GM23338 (cell line): ENCODE results near the gene AOC2. TPM values are rescaled to one million over a fixed set of nuclear protein-coding genes. Genes with fewer than 3 reads are reported as not detected.

Experiments
- ATAC-seq: fragments of 200-7000 bp; cut with Tn5 transposase; 3 replicates; pipeline ENCODE4 v1.9.1; 2020
- DNase-seq: peaks from one replicate; pipeline ENCODE4 v3.0.0-alpha.2; 2015; ENCODE audit warnings: low spot score
- H2AFZ ChIP-seq: fragments of 200-600 bp; sonication (generic); 2 replicates; pipeline ENCODE4 v1.8.0; 2016; ENCODE audit warnings: antibody characterized with exemption, mild to moderate bottlenecking, moderate library complexity
- H3F3A ChIP-seq: fragments of 200-600 bp; sonication (generic); replicated peaks from 2 replicates; pipeline ENCODE4 v1.8.0; 2017; ENCODE audit warnings: antibody characterized with exemption, mixed run types, low read depth
- H3K27ac ChIP-seq: fragments of 200-600 bp; sonication (generic); 2 replicates; pipeline ENCODE4 v1.6.1; 2016; ENCODE audit warnings: low read depth
- H3K27me3 ChIP-seq: fragments of 200-600 bp; sonication (generic); 2 replicates; pipeline ENCODE4 v1.8.0; 2016; ENCODE audit warnings: mild to moderate bottlenecking, mixed run types, moderate library complexity; ENCODE audit not compliant: insufficient read depth
- H3K36me3 ChIP-seq: fragments of 200-600 bp; sonication (generic); 2 replicates; pipeline ENCODE4 v1.8.0; 2016; ENCODE audit warnings: mild to moderate bottlenecking; ENCODE audit not compliant: insufficient read depth
- H3K4me1 ChIP-seq: fragments of 200-600 bp; sonication (generic); 2 replicates; pipeline ENCODE4 v1.8.0; 2016; ENCODE audit warnings: mild to moderate bottlenecking, moderate library complexity; ENCODE audit not compliant: insufficient read depth
- H3K4me2 ChIP-seq: fragments of 200-600 bp; sonication (generic); 2 replicates; pipeline ENCODE4 v1.7.1; 2017; ENCODE audit warnings: mixed run types
- H3K4me3 ChIP-seq: fragments of 200-600 bp; sonication (generic); 2 replicates; pipeline ENCODE4 v1.6.1; 2016; ENCODE audit warnings: mixed run types
- H3K79me2 ChIP-seq: fragments of 200-600 bp; sonication (generic); replicated peaks from 2 replicates; pipeline ENCODE4 v1.8.0; 2017; ENCODE audit warnings: mild to moderate bottlenecking; ENCODE audit not compliant: insufficient read depth
- H3K9me2 ChIP-seq: fragments of 200-600 bp; sonication (generic); 2 replicates; pipeline ENCODE4 v1.8.0; 2017; ENCODE audit not compliant: insufficient read depth
- H4K20me1 ChIP-seq: fragments of 200-600 bp; sonication (generic); replicated peaks from 2 replicates; pipeline ENCODE4 v1.8.0; 2017; ENCODE audit warnings: mild to moderate bottlenecking; ENCODE audit not compliant: insufficient read depth
- H3K27ac Mint-ChIP-seq: 2 replicates; pipeline ENCODE4 v1.8.0; 2020; ENCODE audit warnings: inconsistent platforms, mild to moderate bottlenecking, moderate library complexity, mixed read lengths
- H3K27me3 Mint-ChIP-seq: 3 replicates; pipeline ENCODE4 v1.8.0; 2022; ENCODE audit warnings: low read depth, mild to moderate bottlenecking, moderate library complexity, mixed read lengths, inconsistent platforms; ENCODE audit not compliant: insufficient read depth, poor library complexity
- H3K36me3 Mint-ChIP-seq: 3 replicates; pipeline ENCODE4 v1.8.0; 2021; ENCODE audit warnings: low read depth, mild to moderate bottlenecking, inconsistent platforms, moderate library complexity, mixed read lengths
- H3K4me1 Mint-ChIP-seq: 3 replicates; pipeline ENCODE4 v1.8.0; 2020; ENCODE audit warnings: mild to moderate bottlenecking, inconsistent platforms, mixed read lengths
- H3K4me3 Mint-ChIP-seq: 3 replicates; pipeline ENCODE4 v1.8.0; 2021; ENCODE audit warnings: moderate library complexity, mild to moderate bottlenecking, inconsistent platforms, mixed read lengths
- H3K9me3 Mint-ChIP-seq: 3 replicates; pipeline ENCODE4 v1.8.0; 2020; ENCODE audit warnings: moderate library complexity, mild to moderate bottlenecking, inconsistent platforms, mixed read lengths
- EZH2phosphoT487 ChIP-seq: fragments of 200-600 bp; sonication (generic); IDR thresholded peaks from one replicate; pipeline ENCODE4 v1.8.1; 2018; ENCODE audit warnings: antibody characterized with exemption; ENCODE audit not compliant: unreplicated experiment
- JUNB ChIP-seq: IDR thresholded peaks from one replicate; pipeline ENCODE4 v1.6.1; 2016; ENCODE audit warnings: antibody characterized with exemption; ENCODE audit not compliant: unreplicated experiment
- NANOG ChIP-seq: IDR thresholded peaks from 2 replicates; pipeline ENCODE4 v1.6.1; 2016; ENCODE audit warnings: antibody characterized with exemption, borderline replicate concordance
- POLR2AphosphoS5 ChIP-seq: IDR thresholded peaks from 2 replicates; pipeline ENCODE4 v1.6.1; 2016; ENCODE audit warnings: antibody characterized with exemption, low read depth
- ZNF331 ChIP-seq: fragments of 250-450 bp; sonication (Bioruptor Pico); IDR thresholded peaks from 2 replicates; pipeline ENCODE4 v1.5.0; 2020; ENCODE audit warnings: low read depth, mild to moderate bottlenecking, moderate library complexity
- polyA plus RNA-seq: library from polyadenylated mRNA; unstranded; fragments of >200 nt; fragmentation: Nextera tagmentation; extraction: Ambion mirVana; gene quantifications from 2 replicates; pipeline ENCODE4 v1.2.1, GENCODE V29; 2016
- total RNA-seq: library from RNA; depleted of rRNA; stranded (reverse); fragments of >200 nt; shearing (Covaris generic); gene quantifications from 2 replicates; pipeline ENCODE4 v1.2.3, GENCODE V29; 2014
- TF ChIP-seq, protein P1 (sequence below): IDR thresholded peaks from one replicate; pipeline ENCODE4 v1.6.1; 2018; ENCODE audit warnings: antibody characterized with exemption; ENCODE audit not compliant: unreplicated experiment
- TF ChIP-seq, protein P2 (sequence below): fragments of 250-450 bp; sonication (Bioruptor Pico); IDR thresholded peaks from 2 replicates; pipeline ENCODE4 v1.5.0; 2020; ENCODE audit warnings: mild to moderate bottlenecking, moderate library complexity
- TF ChIP-seq, protein P3 (sequence below), 2 experiments: fragments of 200-600 bp in 1 of 2; sonication (generic) in 1 of 2; conservative IDR thresholded peaks; 2 replicates each; pipeline versions ENCODE4 v1.5.1 to v1.6.1; 2016 to 2017; ENCODE audit warnings: antibody characterized with exemption in 2 of 2, low read depth in 2 of 2, mild to moderate bottlenecking in 2 of 2, moderate library complexity in 1 of 2

AOC2 gene
- total and polyA plus RNA-seq, 2 experiments from 2014 or later = 2.0 to 5.8 TPM

DNA sequence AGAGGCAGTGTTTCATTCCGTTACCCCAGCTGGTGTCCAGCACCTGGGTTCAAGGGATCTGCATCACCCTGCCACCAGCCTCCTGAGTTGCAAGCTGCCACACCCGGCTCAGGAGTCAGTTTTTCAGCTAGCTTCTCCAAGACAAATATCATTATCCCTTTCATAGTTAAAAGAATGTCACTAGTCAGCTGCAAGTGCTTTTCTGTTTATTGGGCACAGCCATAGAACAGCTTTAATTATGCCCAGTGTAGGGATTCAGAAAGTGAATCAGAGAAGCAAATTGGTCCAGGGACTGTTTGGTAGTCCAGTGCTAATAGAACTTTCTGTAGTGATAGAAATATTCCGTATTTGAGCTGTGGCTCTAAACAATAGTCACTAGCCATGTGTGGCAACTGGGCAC is 3.7 kb downstream of the AOC2 start:
- Mint-ChIP-seq H3K36me3 (peaks cover 32% of the 10 kb centered on the region), H3K27ac (no peak overlapping the region), H3K27me3 (peaks cover 4% of the 10 kb centered on the region), H3K9me3 (no peaks in the 10 kb centered on the region; the same call in 2 of the 3 replicates), H3K4me3 (no peak overlapping the region), H3K4me1 (peaks cover 5% of the 10 kb centered on the region; the same call in 2 of the 3 replicates)
- Histone ChIP-seq H3K27ac (no peak overlapping the region), H3K4me3 (no peak overlapping the region), H3K79me2 (no peaks in the 10 kb centered on the region), H3K27me3 (no peaks in the 10 kb centered on the region), H3K4me2 (no peak overlapping the region), H3K4me1 (no peaks in the 10 kb centered on the region), H3K9me2 (no peaks in the 10 kb centered on the region), H3F3A (0 out of 2 replicates have a peak, but pooled peaks cover 5% of the 10 kb centered on the region), H3K36me3 (peaks cover 14% of the 10 kb centered on the region), H4K20me1 (peaks cover 7% of the 10 kb centered on the region; the same call in 1 of the 2 replicates), H2AFZ (no peak overlapping the region)
- DNase-seq (no peak), ATAC-seq (no peak)
- TF ChIP-seq NANOG (no peak), JUNB (no peak), EZH2phosphoT487 (no peak), ZNF331 (no peak), POLR2AphosphoS5 (no peak)
- TF ChIP-seq, protein P1, sequence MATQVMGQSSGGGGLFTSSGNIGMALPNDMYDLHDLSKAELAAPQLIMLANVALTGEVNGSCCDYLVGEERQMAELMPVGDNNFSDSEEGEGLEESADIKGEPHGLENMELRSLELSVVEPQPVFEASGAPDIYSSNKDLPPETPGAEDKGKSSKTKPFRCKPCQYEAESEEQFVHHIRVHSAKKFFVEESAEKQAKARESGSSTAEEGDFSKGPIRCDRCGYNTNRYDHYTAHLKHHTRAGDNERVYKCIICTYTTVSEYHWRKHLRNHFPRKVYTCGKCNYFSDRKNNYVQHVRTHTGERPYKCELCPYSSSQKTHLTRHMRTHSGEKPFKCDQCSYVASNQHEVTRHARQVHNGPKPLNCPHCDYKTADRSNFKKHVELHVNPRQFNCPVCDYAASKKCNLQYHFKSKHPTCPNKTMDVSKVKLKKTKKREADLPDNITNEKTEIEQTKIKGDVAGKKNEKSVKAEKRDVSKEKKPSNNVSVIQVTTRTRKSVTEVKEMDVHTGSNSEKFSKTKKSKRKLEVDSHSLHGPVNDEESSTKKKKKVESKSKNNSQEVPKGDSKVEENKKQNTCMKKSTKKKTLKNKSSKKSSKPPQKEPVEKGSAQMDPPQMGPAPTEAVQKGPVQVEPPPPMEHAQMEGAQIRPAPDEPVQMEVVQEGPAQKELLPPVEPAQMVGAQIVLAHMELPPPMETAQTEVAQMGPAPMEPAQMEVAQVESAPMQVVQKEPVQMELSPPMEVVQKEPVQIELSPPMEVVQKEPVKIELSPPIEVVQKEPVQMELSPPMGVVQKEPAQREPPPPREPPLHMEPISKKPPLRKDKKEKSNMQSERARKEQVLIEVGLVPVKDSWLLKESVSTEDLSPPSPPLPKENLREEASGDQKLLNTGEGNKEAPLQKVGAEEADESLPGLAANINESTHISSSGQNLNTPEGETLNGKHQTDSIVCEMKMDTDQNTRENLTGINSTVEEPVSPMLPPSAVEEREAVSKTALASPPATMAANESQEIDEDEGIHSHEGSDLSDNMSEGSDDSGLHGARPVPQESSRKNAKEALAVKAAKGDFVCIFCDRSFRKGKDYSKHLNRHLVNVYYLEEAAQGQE = no peak
- TF ChIP-seq, protein P2, sequence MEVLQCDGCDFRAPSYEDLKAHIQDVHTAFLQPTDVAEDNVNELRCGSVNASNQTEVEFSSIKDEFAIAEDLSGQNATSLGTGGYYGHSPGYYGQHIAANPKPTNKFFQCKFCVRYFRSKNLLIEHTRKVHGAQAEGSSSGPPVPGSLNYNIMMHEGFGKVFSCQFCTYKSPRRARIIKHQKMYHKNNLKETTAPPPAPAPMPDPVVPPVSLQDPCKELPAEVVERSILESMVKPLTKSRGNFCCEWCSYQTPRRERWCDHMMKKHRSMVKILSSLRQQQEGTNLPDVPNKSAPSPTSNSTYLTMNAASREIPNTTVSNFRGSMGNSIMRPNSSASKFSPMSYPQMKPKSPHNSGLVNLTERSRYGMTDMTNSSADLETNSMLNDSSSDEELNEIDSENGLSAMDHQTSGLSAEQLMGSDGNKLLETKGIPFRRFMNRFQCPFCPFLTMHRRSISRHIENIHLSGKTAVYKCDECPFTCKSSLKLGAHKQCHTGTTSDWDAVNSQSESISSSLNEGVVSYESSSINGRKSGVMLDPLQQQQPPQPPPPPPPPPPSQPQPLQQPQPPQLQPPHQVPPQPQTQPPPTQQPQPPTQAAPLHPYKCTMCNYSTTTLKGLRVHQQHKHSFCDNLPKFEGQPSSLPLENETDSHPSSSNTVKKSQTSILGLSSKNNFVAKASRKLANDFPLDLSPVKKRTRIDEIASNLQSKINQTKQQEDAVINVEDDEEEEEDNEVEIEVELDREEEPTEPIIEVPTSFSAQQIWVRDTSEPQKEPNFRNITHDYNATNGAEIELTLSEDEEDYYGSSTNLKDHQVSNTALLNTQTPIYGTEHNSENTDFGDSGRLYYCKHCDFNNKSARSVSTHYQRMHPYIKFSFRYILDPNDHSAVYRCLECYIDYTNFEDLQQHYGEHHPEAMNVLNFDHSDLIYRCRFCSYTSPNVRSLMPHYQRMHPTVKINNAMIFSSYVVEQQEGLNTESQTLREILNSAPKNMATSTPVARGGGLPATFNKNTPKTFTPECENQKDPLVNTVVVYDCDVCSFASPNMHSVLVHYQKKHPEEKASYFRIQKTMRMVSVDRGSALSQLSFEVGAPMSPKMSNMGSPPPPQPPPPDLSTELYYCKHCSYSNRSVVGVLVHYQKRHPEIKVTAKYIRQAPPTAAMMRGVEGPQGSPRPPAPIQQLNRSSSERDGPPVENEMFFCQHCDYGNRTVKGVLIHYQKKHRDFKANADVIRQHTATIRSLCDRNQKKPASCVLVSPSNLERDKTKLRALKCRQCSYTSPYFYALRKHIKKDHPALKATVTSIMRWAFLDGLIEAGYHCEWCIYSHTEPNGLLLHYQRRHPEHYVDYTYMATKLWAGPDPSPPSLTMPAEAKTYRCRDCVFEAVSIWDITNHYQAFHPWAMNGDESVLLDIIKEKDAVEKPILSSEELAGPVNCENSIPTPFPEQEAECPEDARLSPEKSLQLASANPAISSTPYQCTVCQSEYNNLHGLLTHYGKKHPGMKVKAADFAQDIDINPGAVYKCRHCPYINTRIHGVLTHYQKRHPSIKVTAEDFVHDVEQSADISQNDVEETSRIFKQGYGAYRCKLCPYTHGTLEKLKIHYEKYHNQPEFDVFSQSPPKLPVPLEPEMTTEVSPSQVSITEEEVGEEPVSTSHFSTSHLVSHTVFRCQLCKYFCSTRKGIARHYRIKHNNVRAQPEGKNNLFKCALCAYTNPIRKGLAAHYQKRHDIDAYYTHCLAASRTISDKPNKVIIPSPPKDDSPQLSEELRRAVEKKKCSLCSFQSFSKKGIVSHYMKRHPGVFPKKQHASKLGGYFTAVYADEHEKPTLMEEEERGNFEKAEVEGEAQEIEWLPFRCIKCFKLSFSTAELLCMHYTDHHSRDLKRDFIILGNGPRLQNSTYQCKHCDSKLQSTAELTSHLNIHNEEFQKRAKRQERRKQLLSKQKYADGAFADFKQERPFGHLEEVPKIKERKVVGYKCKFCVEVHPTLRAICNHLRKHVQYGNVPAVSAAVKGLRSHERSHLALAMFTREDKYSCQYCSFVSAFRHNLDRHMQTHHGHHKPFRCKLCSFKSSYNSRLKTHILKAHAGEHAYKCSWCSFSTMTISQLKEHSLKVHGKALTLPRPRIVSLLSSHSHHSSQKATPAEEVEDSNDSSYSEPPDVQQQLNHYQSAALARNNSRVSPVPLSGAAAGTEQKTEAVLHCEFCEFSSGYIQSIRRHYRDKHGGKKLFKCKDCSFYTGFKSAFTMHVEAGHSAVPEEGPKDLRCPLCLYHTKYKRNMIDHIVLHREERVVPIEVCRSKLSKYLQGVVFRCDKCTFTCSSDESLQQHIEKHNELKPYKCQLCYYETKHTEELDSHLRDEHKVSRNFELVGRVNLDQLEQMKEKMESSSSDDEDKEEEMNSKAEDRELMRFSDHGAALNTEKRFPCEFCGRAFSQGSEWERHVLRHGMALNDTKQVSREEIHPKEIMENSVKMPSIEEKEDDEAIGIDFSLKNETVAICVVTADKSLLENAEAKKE = no peak
- TF ChIP-seq, protein P3, sequence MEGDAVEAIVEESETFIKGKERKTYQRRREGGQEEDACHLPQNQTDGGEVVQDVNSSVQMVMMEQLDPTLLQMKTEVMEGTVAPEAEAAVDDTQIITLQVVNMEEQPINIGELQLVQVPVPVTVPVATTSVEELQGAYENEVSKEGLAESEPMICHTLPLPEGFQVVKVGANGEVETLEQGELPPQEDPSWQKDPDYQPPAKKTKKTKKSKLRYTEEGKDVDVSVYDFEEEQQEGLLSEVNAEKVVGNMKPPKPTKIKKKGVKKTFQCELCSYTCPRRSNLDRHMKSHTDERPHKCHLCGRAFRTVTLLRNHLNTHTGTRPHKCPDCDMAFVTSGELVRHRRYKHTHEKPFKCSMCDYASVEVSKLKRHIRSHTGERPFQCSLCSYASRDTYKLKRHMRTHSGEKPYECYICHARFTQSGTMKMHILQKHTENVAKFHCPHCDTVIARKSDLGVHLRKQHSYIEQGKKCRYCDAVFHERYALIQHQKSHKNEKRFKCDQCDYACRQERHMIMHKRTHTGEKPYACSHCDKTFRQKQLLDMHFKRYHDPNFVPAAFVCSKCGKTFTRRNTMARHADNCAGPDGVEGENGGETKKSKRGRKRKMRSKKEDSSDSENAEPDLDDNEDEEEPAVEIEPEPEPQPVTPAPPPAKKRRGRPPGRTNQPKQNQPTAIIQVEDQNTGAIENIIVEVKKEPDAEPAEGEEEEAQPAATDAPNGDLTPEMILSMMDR (conservative IDR thresholded peaks at IDR 0.05; ENCODE audit: low read depth in 2 of 2) = no peak
